Mesothelial cell of epicardium (in vitro differentiated cells): ENCODE measurements around the gene RBP5. TPM values are rescaled to one million over a fixed set of nuclear protein-coding genes. Genes with fewer than 3 reads are reported as not detected.

Experiments
- DNase-seq, 2 experiments: peaks; one replicate each; pipeline ENCODE4 v3.0.0; 2021; ENCODE audit warnings: low spot score in 2 of 2; ENCODE audit not compliant: unreplicated experiment in 2 of 2
- H3K27ac Mint-ChIP-seq: 2 replicates; pipeline ENCODE4 v1.8.0; 2021; ENCODE audit warnings: mixed read lengths
- H3K27me3 Mint-ChIP-seq: 2 replicates; pipeline ENCODE4 v1.8.0; 2021; ENCODE audit warnings: low read depth, mixed read lengths
- H3K36me3 Mint-ChIP-seq: 2 replicates; pipeline ENCODE4 v1.8.0; 2021; ENCODE audit warnings: mixed read lengths
- H3K4me1 Mint-ChIP-seq: 2 replicates; pipeline ENCODE4 v1.8.0; 2021; ENCODE audit warnings: mixed read lengths
- H3K4me3 Mint-ChIP-seq: 2 replicates; pipeline ENCODE4 v1.8.0; 2021; ENCODE audit warnings: mild to moderate bottlenecking, moderate library complexity, mixed read lengths
- H3K9me3 Mint-ChIP-seq: 2 replicates; pipeline ENCODE4 v1.8.0; 2021; ENCODE audit warnings: mixed read lengths
- CTCF ChIP-seq: fragments of 200-600 bp; sonication (generic); IDR thresholded peaks from one replicate; pipeline ENCODE4 v1.5.0; 2021; ENCODE audit warnings: antibody characterized with exemption; ENCODE audit not compliant: unreplicated experiment
- total RNA-seq: library from RNA; stranded (reverse); gene quantifications from 3 replicates; pipeline ENCODE4 v1.2.1, GENCODE V29; 2021

The RBP5 gene
- total RNA-seq, 1 donor from 2014 or later = 2.1 TPM

GRCh38 chr12:7154042-7154441, 25.4 kb upstream of the RBP5 start:
- peaks cover 24% of the 10 kb centered on the region for H3K4me1 Mint-ChIP-seq
- no peak overlapping the region for H3K27ac Mint-ChIP-seq
- peaks cover 20% of the 10 kb centered on the region for H3K36me3 Mint-ChIP-seq
- DNase-seq = no peak
- no peak for TF ChIP-seq CTCF
- H3K27me3 Mint-ChIP-seq = no peaks in the 10 kb centered on the region
- H3K4me3 Mint-ChIP-seq = no peak overlapping the region
- no peaks in the 10 kb centered on the region for H3K9me3 Mint-ChIP-seq

- Mint-ChIP-seq H3K4me1 (peaks cover 24% of the 10 kb centered on the region), H3K9me3 (no peaks in the 10 kb centered on the region), H3K4me3 (no peak overlapping the region), H3K27ac (no peak overlapping the region), H3K27me3 (no peaks in the 10 kb centered on the region), H3K36me3 (peaks cover 29% of the 10 kb centered on the region)
- TF ChIP-seq CTCF = no peak
- no peak for DNase-seq
Observed at GRCh38 chr12:7152818-7153217, 24.1 kb upstream of the RBP5 start.

- TF ChIP-seq CTCF = no peak
- Mint-ChIP-seq H3K36me3 (peaks cover 30% of the 10 kb centered on the region), H3K27me3 (no peaks in the 10 kb centered on the region), H3K9me3 (no peaks in the 10 kb centered on the region), H3K4me3 (no peak overlapping the region), H3K4me1 (peaks cover 24% of the 10 kb centered on the region), H3K27ac (no peak overlapping the region)
- DNase-seq = no peak
Observed at GRCh38 chr12:7151532-7151931, 22.8 kb upstream of the RBP5 start.

GRCh38 chr12:7150841-7151240, 22.2 kb upstream of the RBP5 start:
- Mint-ChIP-seq H3K36me3 (peaks cover 34% of the 10 kb centered on the region), H3K27me3 (no peaks in the 10 kb centered on the region)

GRCh38 chr12:7150356-7150755, 21.7 kb upstream of the RBP5 start:
- Mint-ChIP-seq H3K9me3 (no peaks in the 10 kb centered on the region), H3K4me3 (no peak overlapping the region), H3K27ac (no peak overlapping the region), H3K27me3 (no peaks in the 10 kb centered on the region), H3K4me1 (peaks cover 13% of the 10 kb centered on the region), H3K36me3 (peaks cover 38% of the 10 kb centered on the region)
- no peak for TF ChIP-seq CTCF
- no peak for DNase-seq

More at GRCh38 chr12:7150841-7151240, 22.2 kb upstream of the RBP5 start:
- DNase-seq = no peak
- H3K9me3 Mint-ChIP-seq = no peaks in the 10 kb centered on the region
- no peak for TF ChIP-seq CTCF
- H3K4me1 Mint-ChIP-seq = peaks cover 18% of the 10 kb centered on the region
- H3K27ac Mint-ChIP-seq = no peak overlapping the region
- no peak overlapping the region for H3K4me3 Mint-ChIP-seq

- H3K4me1 Mint-ChIP-seq = no peaks in the 10 kb centered on the region
- H3K36me3 Mint-ChIP-seq = peaks cover 48% of the 10 kb centered on the region
- no peaks in the 10 kb centered on the region for H3K9me3 Mint-ChIP-seq
- H3K27ac Mint-ChIP-seq = no peak overlapping the region
- DNase-seq = no peak
- H3K27me3 Mint-ChIP-seq = no peaks in the 10 kb centered on the region
- no peak for TF ChIP-seq CTCF
- H3K4me3 Mint-ChIP-seq = no peak overlapping the region
Observed at GRCh38 chr12:7146906-7147305, 18.2 kb upstream of the RBP5 start.
